Measurements from ENCODE around the gene ACOT8. TPM values are rescaled to one million over a fixed set of nuclear protein-coding genes. Genes with fewer than 3 reads are reported as not detected.
A peak's percentile ranks its signal among the peaks of the same experiment; 100 is the strongest.

ACOT8 gene
- total and polyA plus RNA-seq, 7 donors = 20.2 to 32.9 (median 29.3) TPM

DNA sequence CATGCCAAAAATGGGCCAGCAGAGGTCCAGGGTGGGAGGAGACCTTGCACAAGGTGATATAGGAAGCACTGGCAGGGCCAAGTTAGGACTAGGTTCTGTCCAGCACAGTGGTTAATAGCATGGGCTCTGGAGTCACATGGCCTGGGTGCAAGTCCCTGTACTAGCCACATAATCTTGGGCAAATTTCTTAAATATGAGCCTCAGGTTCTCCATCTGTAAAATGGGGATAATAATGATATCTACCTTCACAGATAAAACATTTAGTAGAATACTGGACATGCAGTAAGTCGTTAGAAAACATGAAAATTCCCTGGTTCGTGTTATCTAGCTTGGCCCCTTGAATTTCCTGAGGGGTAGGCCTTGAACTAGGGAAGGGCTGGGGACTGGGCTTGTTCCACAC, 40.1 kb upstream of the ACOT8 start:
- no peak for ATAC-seq
- WGBS, 3 donors = 83 to 91% (median 85%) methylated on average over 2 of the region's 2 CpGs
- intact Hi-C loops (cut with DNase I) = no loop called here

GRCh38 chr20:45896641-45897161, 39.5 kb upstream of the ACOT8 start:
- peaks cover 3% of the 10 kb centered on the region for H3K4me1 ChIP-seq
- no peak for TF ChIP-seq CTCF (IDR thresholded peaks at IDR 0.05)
- H3K27ac ChIP-seq = no peak overlapping the region
- intact Hi-C loops (cut with DNase I) = no loop called here
- WGBS, 3 donors = 90 to 94% (median 94%) methylated on average over 14 of the region's 14 CpGs
- no peak for ATAC-seq
- peaks cover 5 to 82% of the 10 kb centered on the region in 2 donors for H3K36me3 ChIP-seq (ENCODE audit: insufficient read depth in 1 of 2, low read depth in 1 of 2)
- H3K27me3 ChIP-seq (ENCODE audit: insufficient read depth in 3 of 3, low read length in 2 of 3) = no peaks in the 10 kb centered on the region
- H3K9me3 ChIP-seq = no peaks in the 10 kb centered on the region
- no peak overlapping the region for H3K4me3 ChIP-seq
- DNase-seq = peak in 1 of 2 donors; percentile 41

More for the DNA sequence above, 40.1 kb upstream of the ACOT8 start:
- Histone ChIP-seq H3K4me1 (no peaks in the 10 kb centered on the region), H3K9me3 (no peaks in the 10 kb centered on the region), H3K36me3 (ENCODE audit: insufficient read depth in 1 of 2, low read depth in 1 of 2) (peaks cover 5 to 87% of the 10 kb centered on the region in 2 donors), H3K4me3 (no peak overlapping the region), H3K27ac (no peak overlapping the region), H3K27me3 (ENCODE audit: insufficient read depth in 3 of 3, low read length in 2 of 3) (no peaks in the 10 kb centered on the region)
- TF ChIP-seq CTCF (IDR thresholded peaks at IDR 0.05) = no peak
- no peak for DNase-seq

DNA sequence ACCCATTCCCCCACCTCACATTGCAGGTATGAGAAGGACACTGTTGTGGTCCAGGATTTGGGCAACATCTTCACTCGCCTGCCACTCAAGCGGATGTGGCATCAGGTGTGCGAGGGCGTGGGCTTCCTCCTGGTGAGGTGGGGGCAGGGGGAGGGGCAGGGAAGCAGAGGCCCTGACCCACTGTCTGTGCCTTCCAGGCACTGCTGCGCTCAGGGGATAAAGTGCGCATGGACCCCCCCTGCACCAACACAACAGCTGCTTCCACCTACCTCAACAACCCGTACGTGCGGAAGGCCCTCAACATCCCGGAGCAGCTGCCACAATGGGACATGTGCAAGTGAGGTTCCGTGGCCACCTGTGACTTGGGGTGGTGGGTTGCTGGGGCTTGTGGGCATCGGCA, 37.6 kb upstream of the ACOT8 start:
- peaks cover 5 to 75% of the 10 kb centered on the region in 2 donors for H3K36me3 ChIP-seq (ENCODE audit: insufficient read depth in 1 of 2, low read depth in 1 of 2)
- ATAC-seq = no peak
- H3K27ac ChIP-seq = no peak overlapping the region
- H3K27me3 ChIP-seq (ENCODE audit: insufficient read depth in 3 of 3, low read length in 2 of 3) = no peaks in the 10 kb centered on the region
- intact Hi-C loops (cut with DNase I) = loop anchor here (5.0 kb wide), 4 partner anchors 38 to 97 kb away; partner anchors contain the start of gene PCIF1 (in 2 of the 2)
- no peaks in the 10 kb centered on the region for H3K9me3 ChIP-seq
- peaks cover 9% of the 10 kb centered on the region for H3K4me1 ChIP-seq
- peak in 1 of 2 donors; percentile 41 for DNase-seq
- no peak for TF ChIP-seq CTCF (IDR thresholded peaks at IDR 0.05)
- H3K4me3 ChIP-seq = no peak overlapping the region
- WGBS, 3 donors = 76 to 81% (median 79%) methylated on average over 12 of the region's 12 CpGs

GRCh38 chr20:45893831-45894230, 36.6 kb upstream of the ACOT8 start:
- no peak overlapping the region for H3K27ac ChIP-seq
- no peaks in the 10 kb centered on the region for H3K9me3 ChIP-seq
- ATAC-seq (no peak), DNase-seq (no peak)
- peaks cover 2 to 67% of the 10 kb centered on the region in 2 donors for H3K36me3 ChIP-seq (ENCODE audit: insufficient read depth in 1 of 2, low read depth in 1 of 2)
- 67 to 87% (median 77%) methylated on average over 4 of the region's 4 CpGs for WGBS, 3 donors
- no peak overlapping the region for H3K4me3 ChIP-seq
- TF ChIP-seq CTCF (IDR thresholded peaks at IDR 0.05) = no peak
- peaks cover 18% of the 10 kb centered on the region for H3K4me1 ChIP-seq
- no peaks in the 10 kb centered on the region for H3K27me3 ChIP-seq (ENCODE audit: insufficient read depth in 3 of 3, low read length in 2 of 3)
- intact Hi-C loops (cut with DNase I) = loop anchor here (5.0 kb wide), 4 partner anchors 38 to 97 kb away; partner anchors contain the start of gene PCIF1 (in 2 of the 2)
